Suprapubic skin (tissue), 4 donors: ENCODE data around the gene CLCNKB.

ENCODE experiments used
- EP300 ChIP-seq: sonication (generic); formaldehyde crosslinking; IDR thresholded peaks from one replicate; pipeline ENCODE4 v1.6.1; 2017; ENCODE audit warnings: antibody characterized with exemption
- POLR2AphosphoS5 ChIP-seq, 3 donors: sonication (generic); formaldehyde crosslinking; IDR thresholded peaks; one replicate each; pipeline ENCODE4 v1.6.1; 2017; ENCODE audit warnings: antibody characterized with exemption in 3 of 3

- no peak for TF ChIP-seq EP300
- no peak for TF ChIP-seq POLR2AphosphoS5 (IDR thresholded peaks at IDR 0.05)
Observed at GRCh38 chr1:16091296-16091695, 47.7 kb downstream of the CLCNKB start.
